Measurements from ENCODE around the gene CHRDL2. TPM values are rescaled to one million over a fixed set of nuclear protein-coding genes. Genes with fewer than 3 reads are reported as not detected.

Gene CHRDL2
- total and polyA plus RNA-seq, 2 donors (not counting 1 experiment from before 2014, with no cell fraction given): 0.24 TPM; not detected in 1

DNA sequence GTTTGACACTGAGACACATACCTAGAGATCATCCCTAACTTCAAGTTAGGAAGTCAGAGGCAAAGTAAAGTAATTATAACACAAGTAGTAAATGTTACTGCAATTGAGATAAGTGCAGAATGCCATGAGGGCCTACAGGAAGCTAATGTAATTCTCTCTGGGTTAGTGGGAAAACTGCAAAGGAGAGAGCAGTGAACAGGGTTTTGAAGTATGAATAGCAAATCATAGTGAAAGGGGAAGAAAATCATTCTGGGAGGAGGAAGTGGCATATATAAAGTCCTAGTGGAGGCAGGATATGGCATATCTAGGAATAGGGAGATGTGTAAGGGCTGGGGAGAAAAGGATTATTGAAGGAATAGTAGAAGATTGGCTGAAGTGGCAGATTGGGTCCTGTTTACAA lies 45.3 kb upstream of the CHRDL2 start:
- POLR2A ChIA-PET: interaction anchor here (0.6 to 0.7 kb wide), 2 partner anchors 33 to 1044 kb away, joined by 7 read pairs; no protein-coding TSS in a partner anchor
- H3K4me2 ChIP-seq (replicated peaks; ENCODE audit: low read depth, low read length, poor library complexity, severe bottlenecking): no peak overlapping the region
- intact Hi-C loops (cut with micrococcal nuclease): no loop called here

DNA sequence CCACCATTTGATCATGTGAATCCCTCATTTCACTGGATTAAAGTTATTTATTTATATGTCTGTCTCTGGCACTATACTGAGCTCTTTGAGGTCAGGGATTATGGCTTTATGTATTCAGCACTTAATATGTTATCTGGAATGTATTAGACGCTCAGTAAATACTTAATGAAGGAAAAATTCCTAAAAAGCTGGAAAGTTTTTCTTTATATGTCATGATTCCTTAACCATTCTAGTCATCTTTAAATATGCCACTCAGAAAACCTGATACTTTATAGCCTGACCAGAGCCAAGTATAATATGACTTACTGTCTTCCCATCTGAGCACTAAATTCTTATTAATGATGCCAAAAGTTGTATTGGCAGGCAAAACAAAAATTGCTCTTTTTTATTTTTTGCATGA lies 44.5 kb upstream of the CHRDL2 start:
- Mint-ChIP-seq H3K4me3 (no peak overlapping the region), H3K4me1 (peaks cover 26% of the 10 kb centered on the region), H3K9me3 (ENCODE audit: insufficient read depth) (no peaks in the 10 kb centered on the region), H3K27ac (no peak overlapping the region), H3K27me3 (no peaks in the 10 kb centered on the region)
- Histone ChIP-seq H3K4me3 (ENCODE audit: control extremely low read depth in 1 of 5, extremely low read depth in 1 of 5, insufficient read depth in 1 of 5, low read depth in 2 of 5, low read length in 4 of 5) (no peak overlapping the region), H3K4me1 (ENCODE audit: control insufficient read depth in 2 of 2, insufficient read depth in 2 of 2, low read length in 2 of 2) (peaks cover 3 to 5% of the 10 kb centered on the region in 2 donors), H3K27ac (ENCODE audit: low read length in 2 of 2) (no peak overlapping the region), H2AFZ (ENCODE audit: insufficient read depth, low read depth, low read length, poor library complexity, severe bottlenecking) (no peak overlapping the region), H3K36me3 (replicated peaks in 1 of 2; ENCODE audit: control extremely low read depth in 1 of 2, control insufficient read depth in 1 of 2, extremely low read depth in 1 of 2, insufficient read depth in 2 of 2, low read length in 1 of 2) (peaks cover 0 to 7% of the 10 kb centered on the region in 2 experiments), H4K20me1 (ENCODE audit: control insufficient read depth, insufficient read depth, low read length, poor library complexity, severe bottlenecking) (peaks cover 69% of the 10 kb centered on the region), H3K4me2 (replicated peaks; ENCODE audit: low read depth, low read length, poor library complexity, severe bottlenecking) (no peak overlapping the region), H3K9me3 (ENCODE audit: control extremely low read depth in 1 of 3, control insufficient read depth in 2 of 3, insufficient read depth in 1 of 3, low read length in 2 of 3) (no peaks in the 10 kb centered on the region), H3K9ac (ENCODE audit: low read length) (no peak overlapping the region), H3K27me3 (replicated peaks in 1 of 4; ENCODE audit: control extremely low read depth in 1 of 4, control insufficient read depth in 3 of 4, insufficient read depth in 4 of 4, low read length in 3 of 4) (no peaks in the 10 kb centered on the region), H3K79me2 (ENCODE audit: control insufficient read depth, insufficient read depth, low read length) (peaks cover 81% of the 10 kb centered on the region)
- intact Hi-C loops (cut with micrococcal nuclease): no loop called here
- ATAC-seq (ENCODE audit: low read depth) (no peak), DNase-seq (no peak)
- TF ChIP-seq EZH2 (IDR thresholded peaks at IDR 0.05; ENCODE audit: borderline replicate concordance, insufficient read depth, low read depth, low read length, poor library complexity, severe bottlenecking): no peak
- no peak for TF ChIP-seq CTCF (IDR thresholded peaks at IDR 0.05)
- WGBS (ENCODE audit: insufficient coverage): no CpG with 5 or more reads among the region's 1 CpG
- ChIA-PET CTCF (no interaction called here), POLR2A (interaction anchor here (0.6 kb wide), 1 partner anchor 1045 kb away, joined by 7 read pairs; no protein-coding TSS in a partner anchor)

More for the DNA sequence above, 45.3 kb upstream of the CHRDL2 start:
- Histone ChIP-seq H3K79me2 (ENCODE audit: control insufficient read depth, insufficient read depth, low read length) (peaks cover 76% of the 10 kb centered on the region), H3K4me3 (ENCODE audit: control extremely low read depth in 1 of 5, extremely low read depth in 1 of 5, insufficient read depth in 1 of 5, low read depth in 2 of 5, low read length in 4 of 5) (no peak overlapping the region), H4K20me1 (ENCODE audit: control insufficient read depth, insufficient read depth, low read length, poor library complexity, severe bottlenecking) (peaks cover 71% of the 10 kb centered on the region), H2AFZ (ENCODE audit: insufficient read depth, low read depth, low read length, poor library complexity, severe bottlenecking) (no peak overlapping the region), H3K27me3 (replicated peaks in 1 of 4; ENCODE audit: control extremely low read depth in 1 of 4, control insufficient read depth in 3 of 4, insufficient read depth in 4 of 4, low read length in 3 of 4) (no peaks in the 10 kb centered on the region), H3K9ac (ENCODE audit: low read length) (no peak overlapping the region), H3K9me3 (ENCODE audit: control extremely low read depth in 1 of 3, control insufficient read depth in 2 of 3, insufficient read depth in 1 of 3, low read length in 2 of 3) (no peaks in the 10 kb centered on the region), H3K36me3 (replicated peaks in 1 of 2; ENCODE audit: control extremely low read depth in 1 of 2, control insufficient read depth in 1 of 2, extremely low read depth in 1 of 2, insufficient read depth in 2 of 2, low read length in 1 of 2) (peaks cover 0 to 7% of the 10 kb centered on the region in 2 experiments), H3K4me1 (ENCODE audit: control insufficient read depth in 2 of 2, insufficient read depth in 2 of 2, low read length in 2 of 2) (peaks cover 3 to 5% of the 10 kb centered on the region in 2 donors), H3K27ac (ENCODE audit: low read length in 2 of 2) (no peak overlapping the region)
- H3K9me3 Mint-ChIP-seq (ENCODE audit: insufficient read depth): no peaks in the 10 kb centered on the region
- no peak for ATAC-seq (ENCODE audit: low read depth)
- H3K4me1 Mint-ChIP-seq: peaks cover 23% of the 10 kb centered on the region
- no peak overlapping the region for H3K4me3 Mint-ChIP-seq
- no peak for TF ChIP-seq EZH2 (IDR thresholded peaks at IDR 0.05; ENCODE audit: borderline replicate concordance, insufficient read depth, low read depth, low read length, poor library complexity, severe bottlenecking)
- no peak for TF ChIP-seq CTCF (IDR thresholded peaks at IDR 0.05)
- CTCF ChIA-PET: no interaction called here
- H3K27ac Mint-ChIP-seq: no peak overlapping the region
- DNase-seq: no peak
- no peaks in the 10 kb centered on the region for H3K27me3 Mint-ChIP-seq
